Testis (tissue), 3 donors: ENCODE data around the gene FAM200C. TPM values are rescaled to one million over a fixed set of nuclear protein-coding genes. Genes with fewer than 3 reads are reported as not detected.

ENCODE experiments used
- DNase-seq: peaks from one replicate; pipeline ENCODE4 v3.0.0-alpha.2; 2019
- H3K27ac ChIP-seq, 2 donors: fragments of 200-600 bp; sonication (generic); one replicate each; pipeline ENCODE4 v1.5.1; 2019
- H3K27me3 ChIP-seq: fragments of 200-600 bp; sonication (generic); one replicate; pipeline ENCODE4 v1.5.1; 2019
- H3K36me3 ChIP-seq: fragments of 200-600 bp; sonication (generic); one replicate; pipeline ENCODE4 v1.5.1; 2017; ENCODE audit warnings: low read depth; ENCODE audit errors: missing control alignments
- H3K4me1 ChIP-seq: fragments of 200-600 bp; sonication (generic); one replicate; pipeline ENCODE4 v1.5.1; 2019
- H3K4me3 ChIP-seq, 2 donors: fragments of 200-600 bp; sonication (generic); one replicate each; pipeline ENCODE4 v1.5.1; 2017 to 2019
- H3K9me3 ChIP-seq: fragments of 200-600 bp; sonication (generic); one replicate; pipeline ENCODE4 v1.5.1; 2017
- POLR2A ChIP-seq: fragments of 450-650 bp; IDR thresholded peaks from one replicate; pipeline ENCODE4 v1.6.1; 2017; ENCODE audit warnings: antibody characterized with exemption, mild to moderate bottlenecking, moderate library complexity
- WGBS, 2 donors: methylation state at CpG; one replicate each; pipeline ENCODE4 v1.1.5; 2018; 5-methylcytosine and 5-hydroxymethylcytosine counted together
- intact Hi-C: fragments of 100-400 bp; cut with DNase I; formaldehyde crosslinking; loops from one replicate; pipeline ENCODE4 v1.15.1; 2023; ENCODE audit warnings: low total_unique reads
- polyA plus RNA-seq: library from polyadenylated mRNA; stranded (reverse); fragments of 350-450 nt; fragmentation: Illumina TruSeq; extraction: RNeasy Lipid Tissue Mini Kit (QIAGEN cat#74804); gene quantifications from one replicate; pipeline ENCODE4 v1.2.3, GENCODE V29; 2014; ENCODE audit warnings: low read depth, low replicate concordance; ENCODE audit not compliant: insufficient read depth
- total RNA-seq, 2 donors: library from RNA; depleted of rRNA; stranded (reverse); fragments of >200 nt; gene quantifications; one replicate each; pipeline ENCODE4 v1.2.3, GENCODE V29; 2016
- TF ChIP-seq, protein P1 (sequence below), 3 experiments: fragments of 450-650 bp in 2 of 3; fragments of 200-600 bp in 1 of 3; sonication (generic) in 1 of 3; IDR thresholded peaks; one replicate each; pipeline ENCODE4 v1.5.1; 2016 to 2019; ENCODE audit warnings: antibody characterized with exemption in 3 of 3, mild to moderate bottlenecking in 2 of 3, moderate library complexity in 1 of 3

Gene FAM200C
- total and polyA plus RNA-seq, 3 donors from 2014 or later, result 5.5 to 11.1 (median 10.6) TPM

DNA sequence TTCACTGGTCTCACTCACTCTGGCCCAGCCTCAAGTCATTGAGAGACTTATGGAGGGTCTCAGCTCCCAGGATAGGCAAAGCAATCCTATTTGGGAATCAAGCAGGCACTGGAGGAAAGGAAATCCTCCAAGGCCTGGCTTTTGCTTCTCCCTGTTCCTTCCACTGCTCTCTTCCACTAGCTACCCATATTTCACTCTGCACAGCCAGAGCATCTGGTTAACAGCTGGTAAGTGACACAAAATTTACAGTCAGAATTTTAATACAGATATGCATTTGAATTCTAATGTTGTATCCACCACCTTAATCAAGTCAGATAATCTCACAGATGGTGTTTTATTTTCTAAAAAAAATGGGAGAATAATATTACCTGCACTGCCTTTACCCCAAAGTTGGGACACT, 28.6 kb downstream of the FAM200C start:
- no peak for DNase-seq
- intact Hi-C loops, result no loop called here
- Histone ChIP-seq H3K4me3 (no peak overlapping the region), H3K27me3 (no peaks in the 10 kb centered on the region), H3K36me3 (no peaks in the 10 kb centered on the region), H3K9me3 (no peaks in the 10 kb centered on the region), H3K27ac (no peak overlapping the region), H3K4me1 (peaks cover 14% of the 10 kb centered on the region)
- no peak for TF ChIP-seq POLR2A
- TF ChIP-seq, protein P1, sequence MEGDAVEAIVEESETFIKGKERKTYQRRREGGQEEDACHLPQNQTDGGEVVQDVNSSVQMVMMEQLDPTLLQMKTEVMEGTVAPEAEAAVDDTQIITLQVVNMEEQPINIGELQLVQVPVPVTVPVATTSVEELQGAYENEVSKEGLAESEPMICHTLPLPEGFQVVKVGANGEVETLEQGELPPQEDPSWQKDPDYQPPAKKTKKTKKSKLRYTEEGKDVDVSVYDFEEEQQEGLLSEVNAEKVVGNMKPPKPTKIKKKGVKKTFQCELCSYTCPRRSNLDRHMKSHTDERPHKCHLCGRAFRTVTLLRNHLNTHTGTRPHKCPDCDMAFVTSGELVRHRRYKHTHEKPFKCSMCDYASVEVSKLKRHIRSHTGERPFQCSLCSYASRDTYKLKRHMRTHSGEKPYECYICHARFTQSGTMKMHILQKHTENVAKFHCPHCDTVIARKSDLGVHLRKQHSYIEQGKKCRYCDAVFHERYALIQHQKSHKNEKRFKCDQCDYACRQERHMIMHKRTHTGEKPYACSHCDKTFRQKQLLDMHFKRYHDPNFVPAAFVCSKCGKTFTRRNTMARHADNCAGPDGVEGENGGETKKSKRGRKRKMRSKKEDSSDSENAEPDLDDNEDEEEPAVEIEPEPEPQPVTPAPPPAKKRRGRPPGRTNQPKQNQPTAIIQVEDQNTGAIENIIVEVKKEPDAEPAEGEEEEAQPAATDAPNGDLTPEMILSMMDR (IDR thresholded peaks at IDR 0.05), result no peak

GRCh38 chr5:160370713-160371034, 29.2 kb downstream of the FAM200C start:
- intact Hi-C loops, result no loop called here

DNA sequence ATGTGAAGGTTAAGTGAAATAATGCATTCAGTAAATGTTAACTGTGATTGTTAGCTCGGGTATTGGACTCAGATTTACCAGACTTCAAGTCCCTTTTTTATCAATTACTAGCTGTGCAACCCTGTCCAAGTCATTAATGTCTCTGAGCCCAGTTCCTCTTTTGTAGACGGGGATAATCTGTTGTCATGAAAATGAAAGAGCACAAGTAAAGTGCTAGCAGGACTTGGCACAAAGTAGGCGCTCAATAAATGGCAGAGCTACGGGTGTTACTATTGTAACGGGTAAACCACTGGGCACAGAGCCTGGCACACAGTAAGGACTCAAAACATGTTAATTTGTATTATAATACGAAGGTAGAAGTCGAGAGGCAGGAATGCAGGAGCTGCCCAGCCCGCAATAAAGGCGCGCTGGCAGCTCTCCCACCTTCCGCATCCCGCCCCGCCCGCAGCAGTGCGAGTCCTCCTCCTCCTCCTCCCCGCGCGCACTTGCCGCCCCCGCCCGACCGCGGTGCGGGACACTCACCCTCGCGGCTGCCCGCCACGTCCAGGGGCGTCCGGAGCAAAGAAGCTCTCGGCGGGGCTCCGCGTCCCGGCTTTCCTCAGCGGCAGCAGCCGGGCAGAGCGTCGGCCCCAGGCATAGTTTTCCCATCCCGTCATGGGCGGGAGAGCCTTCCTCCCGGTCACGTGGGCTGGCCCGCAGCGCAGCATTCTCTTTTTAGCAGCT, 29.7 kb downstream of the FAM200C start, which contains the start of gene C1QTNF2:
Gene C1QTNF2, minus strand, starts transcription at position 637 of the 723 bp plus-strand sequence. CDS start 15,615 bp downstream, outside the sequence.
- Histone ChIP-seq H3K27ac (peak within 1 kb of the TSS in 1 of 2 donors; percentile 37), H3K9me3 (no peaks in the 10 kb centered on the region), H3K4me3 (peak within 1 kb of the TSS; percentile 59 to 68), H3K4me1 (peaks cover 14% of the 10 kb centered on the region), H3K36me3 (no peaks in the 10 kb centered on the region), H3K27me3 (no peaks in the 10 kb centered on the region)
- peak; percentile 67 for DNase-seq
- no peak for TF ChIP-seq POLR2A
- TF ChIP-seq, protein P1 (IDR thresholded peaks at IDR 0.05), result no peak
- intact Hi-C loops, result no loop called here
- 2% methylated on average over 31 to 36 of the region's 45 CpGs for WGBS, 2 donors

More at GRCh38 chr5:160370713-160371034, 29.2 kb downstream of the FAM200C start:
- Histone ChIP-seq H3K4me1 (peaks cover 14% of the 10 kb centered on the region), H3K27me3 (no peaks in the 10 kb centered on the region), H3K9me3 (no peaks in the 10 kb centered on the region), H3K4me3 (peak overlapping the region; percentile 59 to 68), H3K27ac (no peak overlapping the region), H3K36me3 (no peaks in the 10 kb centered on the region)
- WGBS, 2 donors, result 19 to 25% methylated on average over 12 of the region's 12 CpGs
- no peak for DNase-seq
- no peak for TF ChIP-seq POLR2A
- TF ChIP-seq, protein P1 (IDR thresholded peaks at IDR 0.05), result no peak

GRCh38 chr5:160367885-160368284, 32.0 kb downstream of the FAM200C start:
- WGBS, 2 donors, result 93 to 94% methylated on average over 3 of the region's 3 CpGs
- intact Hi-C loops, result no loop called here
- no peak overlapping the region for H3K4me3 ChIP-seq

More at GRCh38 chr5:160367885-160368284, 32.0 kb downstream of the FAM200C start:
- peak overlapping the region in 1 of 2 donors; percentile 6 for H3K27ac ChIP-seq
- DNase-seq, result no peak
- H3K9me3 ChIP-seq, result no peaks in the 10 kb centered on the region
- no peaks in the 10 kb centered on the region for H3K36me3 ChIP-seq
- H3K4me1 ChIP-seq, result peaks cover 23% of the 10 kb centered on the region
- no peaks in the 10 kb centered on the region for H3K27me3 ChIP-seq
- TF ChIP-seq, protein P1 (IDR thresholded peaks at IDR 0.05), result no peak
- no peak for TF ChIP-seq POLR2A
